Stimulated activated CD4-positive, alpha-beta T cell treated with anti-CD3 and anti-CD28 coated beads, Interleukin-15, amount 100 ng/mL, for 24 hours (primary cell): ENCODE measurements around the gene TSPAN9.
A peak's percentile ranks its signal among the peaks of the same experiment; 100 is the strongest.

ENCODE experiments used
- DNase-seq: peaks from one replicate; pipeline ENCODE4 v3.0.0-alpha.2; 2020

TSPAN9 gene

GRCh38 chr12:3129301-3130056, 52.3 kb downstream of the TSPAN9 start:
- peak; percentile 47 for DNase-seq

DNA sequence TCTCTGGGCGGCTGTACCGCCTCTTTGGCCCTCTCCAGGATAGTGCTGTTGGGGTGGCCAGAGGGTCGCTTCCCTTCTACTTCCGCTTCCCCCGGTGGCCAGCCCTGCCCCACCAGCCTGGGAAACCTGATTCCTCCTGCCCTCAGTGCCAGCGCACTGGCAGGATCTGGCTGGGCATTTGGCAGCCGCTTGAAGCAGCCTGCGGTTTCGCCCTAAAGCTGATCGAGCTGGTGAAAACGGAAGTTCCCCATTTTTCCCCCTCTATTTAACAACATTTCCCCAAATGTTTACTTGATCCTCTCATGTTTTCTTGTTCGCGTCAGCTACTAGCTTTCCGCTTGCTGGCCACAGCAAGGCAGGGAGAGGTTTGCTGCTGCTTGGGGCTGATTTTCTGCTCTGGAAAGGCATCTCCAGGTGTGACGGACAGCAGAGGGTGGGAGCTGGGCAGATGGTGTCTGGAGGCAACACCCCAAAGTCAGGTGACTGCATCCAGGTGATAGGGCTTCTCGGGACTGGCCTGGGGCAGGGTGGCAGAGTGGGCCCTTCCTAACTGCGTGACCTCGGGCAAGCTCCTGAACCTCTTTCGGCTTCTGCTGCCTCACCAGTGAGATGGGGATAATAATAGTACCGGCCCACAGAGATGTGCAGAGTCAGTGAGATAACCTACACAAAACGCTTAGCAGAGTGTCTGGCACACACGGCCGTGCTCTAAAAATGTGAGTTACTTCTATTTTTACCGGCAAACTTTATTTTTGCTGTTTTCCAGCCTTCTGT, 53.1 kb downstream of the TSPAN9 start:
- no peak for DNase-seq

GRCh38 chr12:3131129-3131528, 54.0 kb downstream of the TSPAN9 start:
- no peak for DNase-seq

DNA sequence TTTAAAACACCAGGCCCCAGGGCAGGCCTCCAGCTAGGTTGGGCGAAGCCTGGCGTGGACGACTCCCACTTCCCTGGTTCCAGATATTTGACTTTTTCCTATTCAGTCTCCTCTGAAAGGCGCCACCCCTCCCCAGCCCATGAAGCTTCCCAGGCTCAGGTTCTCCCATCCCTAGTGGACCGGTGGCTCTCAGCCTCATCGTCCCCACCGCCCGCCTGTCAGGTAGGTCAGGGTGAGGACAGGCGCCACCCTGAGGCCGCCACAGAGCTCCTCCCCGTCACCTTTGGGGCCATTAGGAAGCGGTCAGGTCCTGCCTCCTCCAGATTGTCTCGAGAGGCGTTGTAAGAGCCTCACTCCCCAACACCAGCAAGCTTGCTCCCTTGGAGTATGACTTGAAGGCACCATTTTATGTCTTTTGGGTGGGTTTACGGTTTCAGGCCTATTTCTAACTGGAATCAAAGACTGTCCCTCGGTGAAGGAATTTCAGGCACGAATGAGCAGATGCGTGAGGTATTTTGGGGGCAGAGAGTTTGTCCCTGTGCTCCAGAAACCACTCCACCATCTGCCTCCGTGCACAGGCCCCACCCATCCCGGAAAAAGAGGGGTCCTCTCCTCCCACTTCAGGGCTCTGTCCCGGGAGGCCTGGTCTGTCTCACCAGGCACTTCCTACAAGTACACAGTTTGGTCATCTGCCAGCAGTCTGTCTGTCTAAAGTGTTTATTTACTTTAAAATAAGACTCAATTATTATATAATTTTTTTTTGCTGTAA, 55.6 kb downstream of the TSPAN9 start:
- no peak for DNase-seq

GRCh38 chr12:3133405-3133783, 56.2 kb downstream of the TSPAN9 start:
- DNase-seq: no peak

DNA sequence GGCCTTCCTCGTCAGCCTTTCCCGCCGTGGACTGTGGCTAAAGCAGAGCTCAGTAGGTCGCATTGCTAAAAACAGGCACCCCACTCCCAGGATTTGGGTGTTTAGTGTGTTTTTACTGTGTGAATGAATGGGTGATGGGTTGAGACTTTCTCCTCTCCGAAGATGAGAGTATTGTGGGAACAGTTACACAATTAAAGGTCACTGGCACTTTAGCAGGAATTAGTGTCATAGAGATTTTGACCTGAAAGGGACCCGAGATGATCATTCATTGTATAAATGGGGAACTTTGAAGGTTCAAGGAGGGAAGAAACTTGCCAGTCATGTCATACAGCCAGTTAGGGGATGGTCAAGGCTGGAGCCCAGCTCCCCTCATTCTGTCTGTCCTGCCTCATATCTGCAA, 56.9 kb downstream of the TSPAN9 start:
- DNase-seq: no peak

DNA sequence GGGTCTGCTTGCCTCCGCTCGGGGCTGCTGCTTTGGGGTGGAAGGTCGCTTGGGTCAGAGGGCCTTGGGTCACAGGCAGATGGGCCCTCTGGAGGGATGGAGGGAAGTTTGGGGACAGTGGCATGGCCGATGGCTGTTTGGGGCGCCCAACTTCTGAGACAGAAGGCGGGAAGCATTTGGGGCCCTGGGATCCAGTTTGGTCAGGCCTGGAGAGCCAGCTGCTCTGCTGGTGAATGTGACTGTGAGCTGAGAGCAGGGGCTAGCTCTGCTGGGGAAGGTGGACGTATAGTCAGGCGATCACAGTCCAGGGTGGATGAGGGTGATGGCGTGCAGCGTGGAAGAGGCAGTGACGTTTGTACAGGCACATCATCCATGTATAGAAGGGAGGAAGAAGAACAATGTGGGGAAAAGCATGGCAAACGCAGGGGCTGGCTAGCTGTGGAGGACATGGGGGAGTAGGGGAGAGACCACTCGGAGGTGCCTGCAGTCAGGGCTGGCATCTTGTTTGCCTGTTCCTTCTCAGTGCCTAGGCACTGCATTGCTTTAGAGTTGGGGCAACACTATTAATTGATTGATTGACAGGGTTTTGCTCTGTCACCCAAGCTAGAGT, 57.5 kb downstream of the TSPAN9 start:
- DNase-seq: no peak

DNA sequence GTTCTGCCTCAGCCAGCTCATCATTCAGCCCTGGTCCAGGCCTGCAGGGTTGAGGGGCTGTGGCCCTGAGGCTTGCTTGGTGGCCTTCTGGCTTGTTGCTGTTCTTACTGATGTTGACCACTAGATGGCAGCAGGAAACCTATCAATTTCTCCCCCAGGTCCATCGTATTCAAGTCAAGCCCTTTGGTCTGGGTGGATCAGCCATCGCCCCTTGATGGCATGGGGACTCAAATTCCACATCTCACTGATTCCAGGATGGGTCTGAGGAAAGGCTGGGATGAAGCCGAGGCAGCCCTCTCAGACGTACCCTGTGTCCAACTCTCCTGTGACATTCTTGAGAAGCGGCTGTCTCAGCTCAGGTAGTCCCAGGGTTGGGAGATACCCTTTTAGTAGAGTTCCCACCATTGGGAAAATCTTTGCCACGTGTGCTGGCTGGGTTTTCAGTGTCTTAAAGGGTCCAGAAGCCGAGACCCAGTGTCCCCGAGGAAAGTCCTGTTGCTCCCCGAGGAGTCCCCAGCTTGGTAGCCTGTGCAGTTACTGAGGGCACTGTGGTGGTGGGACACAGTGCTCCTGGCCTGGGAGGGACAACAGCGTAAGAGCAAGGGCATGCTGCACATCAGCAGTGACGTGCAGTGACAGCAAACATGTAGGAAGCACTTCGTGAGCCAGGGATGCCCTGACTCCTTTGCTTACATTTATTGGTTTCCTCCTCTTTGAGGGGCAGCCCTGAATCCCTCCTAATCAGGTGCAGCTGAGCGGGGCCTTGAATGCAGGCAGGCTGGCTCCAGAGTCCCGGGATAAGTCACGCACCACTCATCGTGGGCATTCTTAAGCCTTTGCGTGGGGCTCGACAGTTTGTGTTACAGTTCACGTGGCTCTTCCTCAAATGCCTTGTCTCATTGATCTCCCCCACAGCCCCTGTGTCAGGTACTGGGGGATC, 58.6 kb downstream of the TSPAN9 start:
- DNase-seq: peak; percentile 38

DNA sequence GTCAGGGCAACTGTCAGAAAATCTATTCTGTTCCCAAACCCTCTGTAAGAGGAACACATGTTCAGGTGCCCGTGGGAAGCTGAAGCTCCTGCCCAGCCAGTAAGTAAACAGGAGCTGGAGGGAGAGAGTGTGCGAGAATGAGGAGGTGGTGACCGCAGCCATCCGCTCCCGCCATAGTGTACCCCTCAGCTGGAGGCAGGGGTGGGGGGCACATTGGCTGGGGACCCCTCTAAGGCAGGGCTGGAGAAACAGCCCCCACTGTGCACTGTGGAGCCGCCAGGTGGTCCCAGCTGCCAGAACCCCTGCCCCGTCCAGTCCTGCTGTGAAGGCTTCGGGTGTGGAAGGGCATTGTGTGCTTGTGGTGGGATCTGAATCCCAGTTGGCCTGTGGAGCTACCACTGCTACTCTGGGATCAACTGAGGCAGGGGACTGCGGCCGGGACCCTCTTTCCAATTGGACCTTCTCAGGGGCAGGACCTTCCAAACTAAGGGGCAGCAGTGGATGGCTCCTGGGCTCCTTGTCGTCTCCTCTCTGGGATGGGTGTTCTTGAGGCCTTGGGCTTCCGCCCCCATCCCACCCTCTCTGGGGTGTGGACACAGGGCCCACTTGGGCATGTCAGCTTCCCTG, 59.6 kb downstream of the TSPAN9 start:
- DNase-seq: no peak

GRCh38 chr12:3137268-3137781, 60.1 kb downstream of the TSPAN9 start:
- no peak for DNase-seq

DNA sequence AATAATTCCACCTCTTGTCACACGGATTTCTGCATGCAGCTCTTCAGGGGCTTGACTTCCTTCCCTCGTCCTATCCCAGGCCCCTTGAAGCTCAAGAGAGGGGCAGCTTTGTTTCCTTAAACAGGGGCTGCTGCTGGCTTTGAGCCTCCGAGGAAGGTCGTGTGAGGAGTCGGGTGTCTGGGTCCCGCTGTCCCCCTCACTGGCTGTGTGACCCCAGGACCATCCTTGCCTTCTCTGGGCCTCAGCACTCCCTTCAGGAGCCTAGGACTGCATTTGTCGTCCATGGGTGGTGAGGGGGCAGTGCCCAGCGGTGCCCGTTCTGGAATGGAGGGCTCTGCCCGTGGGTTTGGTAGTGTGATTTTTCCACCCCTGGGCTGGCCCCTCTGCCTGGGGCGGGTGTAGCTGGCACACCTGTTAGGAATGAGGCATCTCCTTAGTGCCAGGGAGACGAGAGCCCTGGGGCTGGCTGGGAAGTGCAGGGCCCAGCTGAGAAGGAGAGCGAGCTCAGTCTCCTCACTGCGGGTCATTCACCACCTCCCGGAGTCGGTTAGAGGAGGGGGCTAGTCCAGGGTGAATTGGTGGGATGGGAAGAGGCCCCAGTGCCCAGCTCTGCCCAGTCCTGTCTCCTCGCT, 60.8 kb downstream of the TSPAN9 start:
- no peak for DNase-seq

- DNase-seq: no peak
Observed at GRCh38 chr12:3138941-3139511, 61.8 kb downstream of the TSPAN9 start.

DNA sequence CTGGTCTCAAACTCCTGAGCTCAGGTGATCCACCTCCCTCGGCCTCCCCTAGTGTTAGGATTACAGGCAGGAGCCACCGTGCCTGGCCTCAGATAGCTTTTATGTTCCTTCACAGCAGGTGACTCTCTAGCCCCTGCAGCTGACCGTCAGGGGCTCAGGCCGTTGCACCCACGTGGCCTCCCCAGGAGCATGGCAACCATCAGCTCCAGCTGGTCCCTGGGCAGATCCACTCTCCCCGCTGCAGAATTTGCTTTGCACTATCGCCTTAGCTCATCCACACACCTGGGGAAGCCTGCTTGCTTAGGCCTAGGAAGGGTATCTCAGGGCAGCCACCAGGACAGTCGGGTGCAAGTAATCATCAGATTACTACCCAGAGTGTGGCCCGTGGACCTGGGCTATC, 62.6 kb downstream of the TSPAN9 start:
- DNase-seq: no peak

DNA sequence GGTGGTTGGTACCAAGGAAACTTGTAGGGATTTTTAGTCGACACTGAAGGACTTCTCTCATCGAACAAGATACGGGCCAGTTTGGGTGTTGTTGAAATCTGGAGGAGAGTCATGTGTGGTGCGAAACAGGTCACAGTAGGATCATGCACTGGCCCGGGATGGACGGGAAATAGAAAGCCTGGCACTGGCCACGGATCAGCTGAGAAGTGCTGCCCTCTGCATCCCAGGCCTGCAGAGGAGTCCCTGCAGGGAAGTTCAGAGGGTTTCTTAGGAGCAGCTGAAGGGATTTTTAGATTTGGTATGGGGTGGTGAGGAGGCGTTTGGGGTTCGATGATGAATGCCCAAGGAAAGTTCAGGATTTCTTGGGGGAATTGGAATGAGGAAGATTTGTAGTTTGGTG, 63.1 kb downstream of the TSPAN9 start:
- no peak for DNase-seq

- DNase-seq: no peak
Observed at GRCh38 chr12:3141339-3142321, 64.5 kb downstream of the TSPAN9 start.

DNA sequence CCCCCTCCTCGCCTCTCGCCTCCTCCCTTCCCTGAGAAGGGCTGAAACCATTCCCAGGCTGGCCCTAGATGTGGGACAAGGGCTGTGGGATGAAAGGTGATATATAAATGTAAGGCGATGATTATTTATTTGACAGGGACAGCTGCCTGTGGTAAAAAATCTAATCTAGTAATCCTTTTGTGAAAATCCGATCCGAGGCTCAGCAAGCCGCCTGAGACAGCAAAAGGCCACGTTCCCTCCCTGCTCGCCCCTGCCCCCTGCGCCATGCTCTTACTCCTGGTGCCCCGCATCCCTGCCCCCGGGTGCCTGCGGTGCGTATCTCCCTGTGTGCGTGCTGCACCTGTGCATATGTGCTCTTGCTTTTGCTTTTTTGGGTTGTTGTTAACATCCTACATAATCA, 65.2 kb downstream of the TSPAN9 start:
- DNase-seq: no peak

DNA sequence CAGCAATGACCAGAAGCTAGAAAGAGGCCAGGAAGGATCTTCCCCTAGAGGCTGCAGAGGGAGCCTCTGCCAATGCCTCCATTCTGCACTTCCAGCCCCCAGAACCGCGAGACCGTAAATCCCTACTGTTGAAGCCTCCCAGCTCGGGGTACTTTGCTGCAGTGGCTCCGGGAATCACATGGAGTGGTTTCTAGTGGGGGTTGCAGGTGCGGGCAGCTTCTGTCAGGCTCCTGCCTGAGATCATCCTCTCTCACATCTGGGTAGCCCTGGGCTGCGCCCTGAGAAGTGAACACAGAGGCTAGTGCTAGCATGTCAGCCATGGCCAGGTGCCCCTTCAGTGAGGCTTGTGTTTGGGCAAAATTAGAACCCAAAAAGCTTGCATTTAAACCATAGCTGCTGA, 67.3 kb downstream of the TSPAN9 start:
- DNase-seq: no peak

DNA sequence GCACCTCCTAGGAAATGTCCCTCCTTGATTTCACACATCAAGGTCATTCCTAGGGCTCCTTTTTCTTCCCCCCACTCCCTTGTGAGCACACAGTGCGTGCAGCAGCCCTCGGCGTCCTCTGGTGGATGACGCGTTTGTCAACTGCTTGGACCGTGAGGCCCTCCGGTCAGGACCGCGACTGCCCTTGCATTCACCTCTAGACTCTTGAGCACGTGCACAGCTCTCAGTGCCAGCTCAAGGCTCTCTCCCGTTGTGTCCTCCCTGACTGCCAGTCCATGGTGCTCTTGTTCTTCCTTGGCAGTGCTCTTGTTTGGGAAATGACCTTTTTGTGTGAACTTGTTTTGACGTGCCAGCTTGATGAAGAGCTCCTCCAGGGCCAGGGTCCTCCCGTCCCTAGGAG, 67.9 kb downstream of the TSPAN9 start:
- DNase-seq: no peak
